HepG2 (cell line): Measurements from ENCODE around the gene GAPDH. TPM values are rescaled to one million over a fixed set of nuclear protein-coding genes. Genes with fewer than 3 reads are reported as not detected.
A peak's percentile ranks its signal among the peaks of the same experiment; 100 is the strongest.

Source experiments
- ATAC-seq: fragments of 200-7000 bp; cut with Tn5 transposase; 3 replicates; pipeline ENCODE4 v1.9.1; 2020; ENCODE audit warnings: mild to moderate bottlenecking, moderate library complexity
- BruUV-seq: library from RNA; stranded (reverse); fragments of 400-500 nt; replicated peaks from 2 replicates; lab custom pipeline; 2021; lab: Mats Ljungman, UMichigan
- CTCF ChIA-PET: fragments of 300-600 bp; formaldehyde crosslinking; extraction: SDS; loops from one replicate; lab custom pipeline; 2021; ENCODE audit warnings: low total read pairs, inconsistent platforms, low intra/inter-chr PET ratio; lab: Yijun Ruan, JAX
- POLR2A ChIA-PET: fragments of 350-600 bp; sonication (Branson Sonifier 250); formaldehyde crosslinking; loops from one replicate; lab custom pipeline; 2020; ENCODE audit warnings: antibody characterized with exemption, inconsistent platforms; lab: Yijun Ruan, JAX
- DNase-seq: peaks from one replicate; pipeline ENCODE4 v3.0.0-alpha.2; 2015; ENCODE audit warnings: low spot score
- FAIRE-seq: peaks from 3 replicates; lab custom pipeline; 2011; peaks lifted over from hg19 to GRCh38; lab: Jason Lieb, UNC
- H2AFZ ChIP-seq: one replicate; pipeline ENCODE4 v1.6.1; 2011; ENCODE audit warnings: low read length, inconsistent platforms
- H3K27ac ChIP-seq: fragments of 300-600 bp; 3 replicates; pipeline ENCODE4 v1.8.0; 2011; ENCODE audit warnings: mixed run types, mild to moderate bottlenecking, mixed read lengths, low read length, inconsistent platforms; ENCODE audit not compliant: insufficient read depth; ENCODE audit errors: extremely low read length
- H3K27me3 ChIP-seq, 2 experiments: fragments of 200-600 bp in 1 of 2; 2 replicates in 1 of 2; 3 replicates in 1 of 2; pipeline versions ENCODE4 v1.6.0 to v1.8.0; 2011; ENCODE audit warnings: low read length in 2 of 2, mild to moderate bottlenecking in 2 of 2, moderate library complexity in 2 of 2, inconsistent platforms in 1 of 2; ENCODE audit not compliant: insufficient read depth in 2 of 2, control insufficient read depth in 1 of 2
- H3K36me3 ChIP-seq, 2 experiments: fragments of 200-600 bp in 1 of 2; replicated peaks in 1 of 2; 2 replicates in 1 of 2; 3 replicates in 1 of 2; pipeline versions ENCODE4 v1.5.1 to v1.8.0; 2011; ENCODE audit warnings: low read length in 2 of 2, inconsistent platforms in 1 of 2; ENCODE audit not compliant: insufficient read depth in 2 of 2, control insufficient read depth in 1 of 2
- H3K4me1 ChIP-seq: 2 replicates; pipeline ENCODE4 v1.5.1; 2012; ENCODE audit warnings: low read length, inconsistent platforms; ENCODE audit not compliant: insufficient read depth
- H3K4me2 ChIP-seq: 2 replicates; pipeline ENCODE4 v1.6.0; 2011; ENCODE audit warnings: low read depth, low read length, inconsistent platforms
- H3K4me3 ChIP-seq, 3 experiments: fragments of 200-600 bp in 1 of 3; sonication (generic), shearing (Covaris generic) in 1 of 3; replicated peaks in 1 of 3; 2 replicates each; pipeline ENCODE4 v1.5.1; 2011 to 2016; ENCODE audit warnings: low read length in 3 of 3, inconsistent platforms in 2 of 3, low read depth in 2 of 3, mild to moderate bottlenecking in 2 of 3, control low read depth in 1 of 3, mixed read lengths in 1 of 3; ENCODE audit not compliant: insufficient read depth in 1 of 3
- H3K79me2 ChIP-seq: one replicate; pipeline ENCODE4 v1.6.1; 2011; ENCODE audit warnings: low read length, inconsistent platforms; ENCODE audit not compliant: insufficient read depth
- H3K9ac ChIP-seq: 2 replicates; pipeline ENCODE4 v1.6.0; 2011; ENCODE audit warnings: mild to moderate bottlenecking, low read depth, low read length, inconsistent platforms; ENCODE audit not compliant: insufficient read depth
- H3K9me3 ChIP-seq: 2 replicates; pipeline ENCODE4 v1.5.1; 2012; ENCODE audit warnings: mild to moderate bottlenecking, low read length
- H4K20me1 ChIP-seq: 2 replicates; pipeline ENCODE4 v1.6.0; 2011; ENCODE audit warnings: inconsistent platforms, mild to moderate bottlenecking, low read length, moderate library complexity; ENCODE audit not compliant: insufficient read depth
- ESRRA ChIP-seq: sonication (generic); formaldehyde crosslinking; IDR thresholded peaks from 2 replicates; pipeline ENCODE4 v1.5.1; 2020; ENCODE audit warnings: mild to moderate bottlenecking, low read depth, missing genetic modification reagents
- FOXA1 ChIP-seq, 2 experiments: fragments of 450-650 bp in 1 of 2; sonication (generic) in 1 of 2; formaldehyde crosslinking in 1 of 2; IDR thresholded peaks; 2 replicates each; pipeline versions ENCODE4 v1.4.0 to v1.6.1; 2016 to 2020; ENCODE audit warnings: missing genetic modification reagents in 1 of 2
- FOXK1 ChIP-seq: sonication (generic); formaldehyde crosslinking; IDR thresholded peaks from 2 replicates; pipeline ENCODE4 v1.4.0; 2020; ENCODE audit warnings: low read depth, missing genetic modification reagents, borderline replicate concordance
- HIVEP1 ChIP-seq: sonication (generic); formaldehyde crosslinking; IDR thresholded peaks from 2 replicates; pipeline ENCODE4 v1.4.0; 2020; ENCODE audit warnings: mild to moderate bottlenecking, missing genetic modification reagents
- HOXA3 ChIP-seq: sonication (generic); formaldehyde crosslinking; IDR thresholded peaks from 2 replicates; pipeline ENCODE4 v1.5.0; 2020; ENCODE audit warnings: missing genetic modification reagents
- MAF1 ChIP-seq: sonication (generic); formaldehyde crosslinking; IDR thresholded peaks from 2 replicates; pipeline ENCODE4 v1.5.0; 2020; ENCODE audit warnings: missing genetic modification reagents, borderline replicate concordance
- MIER3 ChIP-seq: IDR thresholded peaks from 2 replicates; pipeline ENCODE4 v1.6.1; 2016; ENCODE audit warnings: missing compliant biosample characterization, borderline replicate concordance
- MTF2 ChIP-seq: sonication (generic); formaldehyde crosslinking; IDR thresholded peaks from 2 replicates; pipeline ENCODE4 v1.5.0; 2020; ENCODE audit warnings: missing genetic modification reagents, borderline replicate concordance
- RAD21 ChIP-seq: fragments of 450-650 bp; formaldehyde crosslinking; IDR thresholded peaks from 2 replicates; pipeline ENCODE4 v1.5.0; 2020; ENCODE audit warnings: mild to moderate bottlenecking
- RBFOX2 ChIP-seq: fragments of 200-400 bp; formaldehyde crosslinking; IDR thresholded peaks from 2 replicates; pipeline ENCODE4 v1.6.1; 2017; ENCODE audit warnings: low read depth, mild to moderate bottlenecking, low read length
- SMAD9 ChIP-seq: sonication (generic); formaldehyde crosslinking; IDR thresholded peaks from 2 replicates; pipeline ENCODE4 v1.5.1; 2020; ENCODE audit warnings: mild to moderate bottlenecking, missing genetic modification reagents
- ZNF143 ChIP-seq: sonication (generic); formaldehyde crosslinking; IDR thresholded peaks from 2 replicates; pipeline ENCODE4 v1.4.0; 2020; ENCODE audit warnings: missing genetic modification reagents
- ZNF160 ChIP-seq: sonication (generic); formaldehyde crosslinking; IDR thresholded peaks from 2 replicates; pipeline ENCODE4 v1.8.0; 2022; ENCODE audit warnings: mild to moderate bottlenecking, inconsistent platforms, missing genetic modification reagents
- ZNF317 ChIP-seq: sonication (generic); formaldehyde crosslinking; IDR thresholded peaks from 2 replicates; pipeline ENCODE4 v1.5.0; 2020; ENCODE audit warnings: mild to moderate bottlenecking, missing genetic modification reagents
- WGBS: methylation state at CpG from one replicate; pipeline ENCODE4 v1.1.6; 2017; ENCODE audit warnings: low lambda C conversion rate; 5-methylcytosine and 5-hydroxymethylcytosine counted together
- in situ Hi-C: cut with HindIII; loops from 2 replicates; pipeline ENCODE4 v1.10.0; 2017; ENCODE audit warnings: low pct_unique_long_range_greater_than_20kb; ENCODE audit not compliant: extremely low pct_ligation_motif_present
- intact Hi-C: fragments of 100-400 bp; cut with micrococcal nuclease; formaldehyde crosslinking; loops from one replicate; pipeline ENCODE4 v1.10.0; 2022; ENCODE audit not compliant: unreplicated experiment
- polyA plus RNA-seq, 8 experiments: library from polyadenylated mRNA; depleted of rRNA in 3 of 8; stranded (reverse) in 7 of 8; unstranded in 1 of 8; fragments of >200 nt; fragmentation: Illumina TruSeq in 4 of 8; extraction: Trizol in 4 of 8; gene quantifications; 2 replicates each; pipeline versions ENCODE4 v1.2.1 to v1.2.3, GENCODE V29; 2011 to 2016; ENCODE audit warnings: low read depth in 4 of 8, missing spikeins in 1 of 8, mixed read lengths in 1 of 8; ENCODE audit not compliant: insufficient read depth in 1 of 8
- total RNA-seq, 5 experiments: library from RNA; depleted of rRNA; stranded (reverse); fragments of >200 nt; fragmentation: Illumina TruSeq; extraction: Trizol; gene quantifications; 2 replicates each; pipeline ENCODE4 v1.2.3, GENCODE V29; 2016; ENCODE audit warnings: low read depth in 1 of 5
- TF ChIP-seq, protein P1 (sequence below): sonication (generic); formaldehyde crosslinking; IDR thresholded peaks from 2 replicates; pipeline ENCODE4 v1.4.0; 2020; ENCODE audit warnings: missing genetic modification reagents, mild to moderate bottlenecking, borderline replicate concordance
- TF ChIP-seq, protein P2 (sequence below): sonication (generic); formaldehyde crosslinking; IDR thresholded peaks from 2 replicates; pipeline ENCODE4 v1.4.0; 2020; ENCODE audit warnings: missing genetic modification reagents

GAPDH gene
- total and polyA plus RNA-seq, 2 of the 13 experiments (the other 11 are each of a cell fraction or from before 2014, with no cell fraction given) = 3,038 to 12,722 TPM

DNA sequence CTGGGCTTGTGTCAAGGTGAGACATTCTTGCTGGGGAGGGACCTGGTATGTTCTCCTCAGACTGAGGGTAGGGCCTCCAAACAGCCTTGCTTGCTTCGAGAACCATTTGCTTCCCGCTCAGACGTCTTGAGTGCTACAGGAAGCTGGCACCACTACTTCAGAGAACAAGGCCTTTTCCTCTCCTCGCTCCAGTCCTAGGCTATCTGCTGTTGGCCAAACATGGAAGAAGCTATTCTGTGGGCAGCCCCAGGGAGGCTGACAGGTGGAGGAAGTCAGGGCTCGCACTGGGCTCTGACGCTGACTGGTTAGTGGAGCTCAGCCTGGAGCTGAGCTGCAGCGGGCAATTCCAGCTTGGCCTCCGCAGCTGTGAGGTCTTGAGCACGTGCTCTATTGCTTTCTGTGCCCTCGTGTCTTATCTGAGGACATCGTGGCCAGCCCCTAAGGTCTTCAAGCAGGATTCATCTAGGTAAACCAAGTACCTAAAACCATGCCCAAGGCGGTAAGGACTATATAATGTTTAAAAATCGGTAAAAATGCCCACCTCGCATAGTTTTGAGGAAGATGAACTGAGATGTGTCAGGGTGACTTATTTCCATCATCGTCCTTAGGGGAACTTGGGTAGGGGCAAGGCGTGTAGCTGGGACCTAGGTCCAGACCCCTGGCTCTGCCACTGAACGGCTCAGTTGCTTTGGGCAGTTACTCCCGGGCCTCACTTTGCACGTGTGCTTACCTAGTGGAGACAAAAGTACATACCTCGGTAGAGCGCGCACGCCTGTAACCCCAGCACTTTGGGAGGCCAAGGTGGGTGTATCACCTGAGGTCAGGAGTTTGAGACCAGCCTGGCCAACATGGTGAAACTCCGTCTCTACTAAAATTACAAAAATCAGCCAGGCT is 4.3 kb downstream of the GAPDH start:
- no peak overlapping the region for H2AFZ ChIP-seq
- H3K9me3 ChIP-seq = no peaks in the 10 kb centered on the region
- WGBS = 87% methylated on average over 19 of the region's 24 CpGs
- H3K79me2 ChIP-seq = peaks cover 27% of the 10 kb centered on the region
- H3K27ac ChIP-seq = peak overlapping the region; percentile 49
- H3K4me3 ChIP-seq = no peak overlapping the region
- peaks cover 41% of the 10 kb centered on the region for H4K20me1 ChIP-seq
- no peak overlapping the region; the same call in 1 of the 2 replicates for H3K9ac ChIP-seq
- intact Hi-C loops (loop anchor here (1.0 to 10.0 kb wide), 3 partner anchors 64 to 194 kb away; partner anchors contain the start of genes TNFRSF1A and VAMP1), in situ Hi-C loops (loop anchor here (10.0 kb wide), 1 partner anchor 114 kb away; no protein-coding TSS in a partner anchor)
- CTCF ChIA-PET = interaction anchor here (0.6 to 1.0 kb wide), 2 partner anchors 16 to 109 kb away, joined by 3 to 4 read pairs; no protein-coding TSS in a partner anchor
- peak; percentile 0; the same call in 2 of the 3 replicates for ATAC-seq
- H3K4me1 ChIP-seq = peaks cover 53% of the 10 kb centered on the region
- POLR2A ChIA-PET = interaction anchor here (1.2 to 7.3 kb wide), 8 partner anchors 9 to 203 kb away, joined by 3 to 108 read pairs (median 4); partner anchors contain the start of genes IFFO1, LTBR, TAPBPL and VAMP1
- BruUV-seq = no TSS peak
- DNase-seq = peak; percentile 6
- peaks cover 0 to 34% of the 10 kb centered on the region in 2 experiments; a peak in 4 of 5 replicates for H3K36me3 ChIP-seq
- no peaks in the 10 kb centered on the region; a peak in 1 of 5 replicates for H3K27me3 ChIP-seq
- no peak for FAIRE-seq
- H3K4me2 ChIP-seq = no peak overlapping the region
- TF ChIP-seq, protein P1, sequence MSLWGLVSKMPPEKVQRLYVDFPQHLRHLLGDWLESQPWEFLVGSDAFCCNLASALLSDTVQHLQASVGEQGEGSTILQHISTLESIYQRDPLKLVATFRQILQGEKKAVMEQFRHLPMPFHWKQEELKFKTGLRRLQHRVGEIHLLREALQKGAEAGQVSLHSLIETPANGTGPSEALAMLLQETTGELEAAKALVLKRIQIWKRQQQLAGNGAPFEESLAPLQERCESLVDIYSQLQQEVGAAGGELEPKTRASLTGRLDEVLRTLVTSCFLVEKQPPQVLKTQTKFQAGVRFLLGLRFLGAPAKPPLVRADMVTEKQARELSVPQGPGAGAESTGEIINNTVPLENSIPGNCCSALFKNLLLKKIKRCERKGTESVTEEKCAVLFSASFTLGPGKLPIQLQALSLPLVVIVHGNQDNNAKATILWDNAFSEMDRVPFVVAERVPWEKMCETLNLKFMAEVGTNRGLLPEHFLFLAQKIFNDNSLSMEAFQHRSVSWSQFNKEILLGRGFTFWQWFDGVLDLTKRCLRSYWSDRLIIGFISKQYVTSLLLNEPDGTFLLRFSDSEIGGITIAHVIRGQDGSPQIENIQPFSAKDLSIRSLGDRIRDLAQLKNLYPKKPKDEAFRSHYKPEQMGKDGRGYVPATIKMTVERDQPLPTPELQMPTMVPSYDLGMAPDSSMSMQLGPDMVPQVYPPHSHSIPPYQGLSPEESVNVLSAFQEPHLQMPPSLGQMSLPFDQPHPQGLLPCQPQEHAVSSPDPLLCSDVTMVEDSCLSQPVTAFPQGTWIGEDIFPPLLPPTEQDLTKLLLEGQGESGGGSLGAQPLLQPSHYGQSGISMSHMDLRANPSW (CRISPR knock-in tag) = peak; percentile 18; the same call in 1 of the 2 replicates
- no peak for TF ChIP-seq FOXK1 (CRISPR knock-in tag)
- no peak for TF ChIP-seq FOXA1 (IDR thresholded peaks at IDR 0.05)
- no peak for TF ChIP-seq FOXA1 (CRISPR knock-in tag; IDR thresholded peaks at IDR 0.05)
- TF ChIP-seq MAF1 (CRISPR knock-in tag) = no peak
- TF ChIP-seq, protein P2, sequence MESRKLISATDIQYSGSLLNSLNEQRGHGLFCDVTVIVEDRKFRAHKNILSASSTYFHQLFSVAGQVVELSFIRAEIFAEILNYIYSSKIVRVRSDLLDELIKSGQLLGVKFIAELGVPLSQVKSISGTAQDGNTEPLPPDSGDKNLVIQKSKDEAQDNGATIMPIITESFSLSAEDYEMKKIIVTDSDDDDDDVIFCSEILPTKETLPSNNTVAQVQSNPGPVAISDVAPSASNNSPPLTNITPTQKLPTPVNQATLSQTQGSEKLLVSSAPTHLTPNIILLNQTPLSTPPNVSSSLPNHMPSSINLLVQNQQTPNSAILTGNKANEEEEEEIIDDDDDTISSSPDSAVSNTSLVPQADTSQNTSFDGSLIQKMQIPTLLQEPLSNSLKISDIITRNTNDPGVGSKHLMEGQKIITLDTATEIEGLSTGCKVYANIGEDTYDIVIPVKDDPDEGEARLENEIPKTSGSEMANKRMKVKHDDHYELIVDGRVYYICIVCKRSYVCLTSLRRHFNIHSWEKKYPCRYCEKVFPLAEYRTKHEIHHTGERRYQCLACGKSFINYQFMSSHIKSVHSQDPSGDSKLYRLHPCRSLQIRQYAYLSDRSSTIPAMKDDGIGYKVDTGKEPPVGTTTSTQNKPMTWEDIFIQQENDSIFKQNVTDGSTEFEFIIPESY (CRISPR knock-in tag) = peak; percentile 82; the same call in 1 of the 2 replicates
- no peak for TF ChIP-seq ESRRA (CRISPR knock-in tag)
- no peak; the same call in 1 of the 2 replicates for TF ChIP-seq HOXA3 (CRISPR knock-in tag)
- TF ChIP-seq RAD21 (CRISPR knock-in tag) = peak; percentile 10
- peak; percentile 88 for TF ChIP-seq ZNF317 (CRISPR knock-in tag)
- TF ChIP-seq SMAD9 (CRISPR knock-in tag) = no peak
- no peak for TF ChIP-seq MIER3 (CRISPR knock-in tag)
- peak; percentile 66 for TF ChIP-seq RBFOX2
- peak; percentile 51; the same call in 1 of the 2 replicates for TF ChIP-seq ZNF160 (CRISPR knock-in tag)
- no peak for TF ChIP-seq HIVEP1 (CRISPR knock-in tag)
- 0 out of 2 replicates have a peak, but pooled peaks have one; percentile 19 for TF ChIP-seq ZNF143 (CRISPR knock-in tag)
- TF ChIP-seq MTF2 (CRISPR knock-in tag) = no peak
